Measurements from ENCODE around the gene ERI3. TPM values are rescaled to one million over a fixed set of nuclear protein-coding genes. Genes with fewer than 3 reads are reported as not detected.

The ERI3 gene, protein sequence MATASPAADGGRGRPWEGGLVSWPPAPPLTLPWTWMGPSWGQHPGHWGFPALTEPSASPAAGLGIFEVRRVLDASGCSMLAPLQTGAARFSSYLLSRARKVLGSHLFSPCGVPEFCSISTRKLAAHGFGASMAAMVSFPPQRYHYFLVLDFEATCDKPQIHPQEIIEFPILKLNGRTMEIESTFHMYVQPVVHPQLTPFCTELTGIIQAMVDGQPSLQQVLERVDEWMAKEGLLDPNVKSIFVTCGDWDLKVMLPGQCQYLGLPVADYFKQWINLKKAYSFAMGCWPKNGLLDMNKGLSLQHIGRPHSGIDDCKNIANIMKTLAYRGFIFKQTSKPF
- 36.2 and 37.9 TPM in 2 replicates for total RNA-seq

DNA sequence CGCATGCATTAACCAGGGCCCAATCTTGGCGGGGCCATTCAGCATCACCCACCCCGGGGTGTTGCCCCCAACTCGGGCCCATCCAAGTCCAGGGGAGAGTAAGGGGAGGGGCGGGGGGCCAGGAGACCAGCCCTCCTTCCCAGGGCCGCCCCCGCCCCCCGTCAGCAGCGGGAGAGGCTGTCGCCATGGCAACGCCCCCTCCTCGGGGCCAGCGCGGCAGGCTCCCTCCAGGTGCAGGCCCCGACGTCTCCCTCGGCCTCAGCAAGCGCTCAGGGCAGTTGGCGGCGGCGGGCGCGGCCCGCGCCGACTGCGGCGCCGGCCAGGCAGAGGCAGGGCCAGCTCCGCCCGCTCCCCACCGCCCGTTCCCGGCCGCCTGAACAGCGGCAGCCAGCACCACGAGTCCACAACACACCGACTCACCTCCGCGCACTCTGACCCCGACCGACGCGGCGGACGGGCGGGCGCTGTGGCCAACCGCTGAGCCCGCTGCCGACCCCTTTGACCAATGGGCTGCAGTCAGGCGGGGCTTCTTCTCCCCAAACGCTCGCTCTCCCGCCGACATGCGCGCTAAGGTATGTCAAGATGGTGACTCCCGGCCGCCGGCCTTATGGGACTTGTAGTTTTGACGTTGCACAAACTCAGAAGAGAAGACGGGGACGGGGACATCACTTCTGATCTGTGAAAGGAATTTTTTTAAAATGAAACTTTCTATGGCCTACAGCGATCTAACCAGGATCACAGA is at the start of gene ERI3:
TSS of gene ERI3 (minus strand) at position 418 of the 742 bp plus-strand sequence. CDS start at position 187, 231 bp downstream.
- peak within 1 kb of the TSS; percentile 90 for H3K4me3 Mint-ChIP-seq
- no peaks in the 10 kb centered on the region for H3K9me3 Mint-ChIP-seq
- H3K27me3 Mint-ChIP-seq: no peaks in the 10 kb centered on the region
- peak; percentile 91 for DNase-seq
- ATAC-seq (ENCODE audit: low read depth): peak; percentile 99
- intact Hi-C loops (cut with micrococcal nuclease): loop anchor here (1.0 to 2.0 kb wide), 3 partner anchors 50 to 276 kb away; partner anchors contain the start of genes DMAP1 and RNF220
- peak within 1 kb of the TSS; percentile 83 for H3K27ac Mint-ChIP-seq
- TF ChIP-seq, protein P1, sequence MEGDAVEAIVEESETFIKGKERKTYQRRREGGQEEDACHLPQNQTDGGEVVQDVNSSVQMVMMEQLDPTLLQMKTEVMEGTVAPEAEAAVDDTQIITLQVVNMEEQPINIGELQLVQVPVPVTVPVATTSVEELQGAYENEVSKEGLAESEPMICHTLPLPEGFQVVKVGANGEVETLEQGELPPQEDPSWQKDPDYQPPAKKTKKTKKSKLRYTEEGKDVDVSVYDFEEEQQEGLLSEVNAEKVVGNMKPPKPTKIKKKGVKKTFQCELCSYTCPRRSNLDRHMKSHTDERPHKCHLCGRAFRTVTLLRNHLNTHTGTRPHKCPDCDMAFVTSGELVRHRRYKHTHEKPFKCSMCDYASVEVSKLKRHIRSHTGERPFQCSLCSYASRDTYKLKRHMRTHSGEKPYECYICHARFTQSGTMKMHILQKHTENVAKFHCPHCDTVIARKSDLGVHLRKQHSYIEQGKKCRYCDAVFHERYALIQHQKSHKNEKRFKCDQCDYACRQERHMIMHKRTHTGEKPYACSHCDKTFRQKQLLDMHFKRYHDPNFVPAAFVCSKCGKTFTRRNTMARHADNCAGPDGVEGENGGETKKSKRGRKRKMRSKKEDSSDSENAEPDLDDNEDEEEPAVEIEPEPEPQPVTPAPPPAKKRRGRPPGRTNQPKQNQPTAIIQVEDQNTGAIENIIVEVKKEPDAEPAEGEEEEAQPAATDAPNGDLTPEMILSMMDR (IDR thresholded peaks at IDR 0.05): no peak
- H3K4me1 Mint-ChIP-seq: peaks cover 28% of the 10 kb centered on the region
- POLR2A ChIA-PET: interaction anchor here (0.8 to 1.3 kb wide), 2 partner anchors 19 to 277 kb away, joined by 5 read pairs; no protein-coding TSS in a partner anchor
- peaks cover 7% of the 10 kb centered on the region for H3K36me3 Mint-ChIP-seq (ENCODE audit: low read depth)
- CTCF ChIA-PET: no interaction called here

DNA sequence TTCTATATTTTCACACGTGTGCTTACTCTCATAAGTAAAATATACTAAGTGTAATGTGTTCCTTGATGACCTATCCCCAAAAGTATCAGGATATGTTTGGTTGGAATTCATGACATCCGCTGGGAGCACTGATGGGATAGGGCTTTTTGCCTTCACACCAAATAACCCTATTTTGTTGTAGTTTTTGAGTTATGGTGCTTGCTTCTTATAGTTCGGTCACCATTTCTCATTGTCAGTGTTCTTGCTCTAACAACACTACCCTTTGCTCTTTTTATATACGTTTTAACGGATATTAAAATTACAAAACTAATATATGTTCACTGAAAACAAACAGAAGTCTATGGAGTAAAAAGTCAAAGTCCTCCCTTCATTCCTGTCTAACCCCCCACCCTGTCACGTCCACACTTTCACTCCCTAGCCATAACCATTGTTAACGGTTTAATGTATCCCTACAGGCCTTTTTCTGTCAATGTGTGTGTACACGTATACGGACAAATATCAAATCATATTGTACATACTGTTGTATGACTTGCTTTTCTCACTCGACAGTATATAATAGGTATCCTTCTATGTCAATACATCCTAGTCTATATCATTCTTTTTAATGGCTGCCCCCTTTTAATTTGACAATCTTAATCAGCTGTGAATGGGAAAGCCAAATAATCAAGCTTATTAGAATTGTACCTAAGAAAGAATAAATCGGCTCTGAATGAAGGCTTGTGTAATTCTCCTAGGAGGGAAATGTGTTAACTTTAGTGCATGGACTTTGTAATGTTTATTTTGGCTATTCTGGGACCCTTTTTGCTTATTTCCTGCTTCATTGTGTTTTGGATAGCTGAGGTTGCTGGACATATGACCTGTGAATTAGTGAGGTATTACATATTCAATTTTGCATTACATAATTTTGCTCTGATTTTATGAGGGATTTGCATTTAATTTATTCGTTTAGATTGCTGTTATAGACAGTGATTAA is 46.5 kb upstream of the ERI3 start:
- Mint-ChIP-seq H3K4me1 (peaks cover 16% of the 10 kb centered on the region), H3K36me3 (ENCODE audit: low read depth) (no peaks in the 10 kb centered on the region), H3K9me3 (no peaks in the 10 kb centered on the region), H3K27ac (no peak overlapping the region), H3K4me3 (no peak overlapping the region), H3K27me3 (peaks cover 61% of the 10 kb centered on the region)
- TF ChIP-seq, protein P1 (IDR thresholded peaks at IDR 0.05): no peak
- ChIA-PET POLR2A (no interaction called here), CTCF (no interaction called here)
- ATAC-seq (ENCODE audit: low read depth) (no peak), DNase-seq (no peak)
- intact Hi-C loops (cut with micrococcal nuclease): no loop called here

DNA sequence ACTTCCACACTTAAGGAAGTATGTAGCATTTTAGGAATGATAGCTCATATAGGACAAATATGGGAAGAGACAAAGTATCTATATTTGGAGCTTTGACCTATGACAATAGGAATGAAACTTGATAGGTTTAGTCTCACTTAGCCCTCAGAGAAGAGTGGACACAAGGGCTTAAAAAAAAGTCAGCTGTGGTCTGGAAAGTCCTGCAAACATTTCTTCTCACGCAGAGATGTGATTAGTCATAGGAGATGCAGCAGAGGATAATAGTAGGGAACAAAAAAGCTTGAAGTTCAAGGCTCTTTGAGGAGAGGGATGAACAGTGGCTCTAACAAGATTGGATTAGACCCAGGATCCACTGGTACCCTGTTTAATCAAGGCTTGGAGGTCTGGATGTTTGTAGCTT is 35.2 kb upstream of the ERI3 start:
- no peak overlapping the region for H3K27ac Mint-ChIP-seq
- H3K4me1 Mint-ChIP-seq: no peaks in the 10 kb centered on the region
- H3K4me3 Mint-ChIP-seq: no peak overlapping the region
- H3K9me3 Mint-ChIP-seq: no peaks in the 10 kb centered on the region
- no peak for DNase-seq
- intact Hi-C loops (cut with micrococcal nuclease): no loop called here
- ChIA-PET CTCF (interaction anchor here (1.3 kb wide), 1 partner anchor 181 kb away, joined by 4 read pairs; no protein-coding TSS in a partner anchor), POLR2A (interaction anchor here (1.3 kb wide), 1 partner anchor 9 kb away, joined by 3 read pairs; no protein-coding TSS in a partner anchor)
- no peaks in the 10 kb centered on the region for H3K36me3 Mint-ChIP-seq (ENCODE audit: low read depth)
- ATAC-seq (ENCODE audit: low read depth): no peak
- TF ChIP-seq, protein P1 (IDR thresholded peaks at IDR 0.05): no peak
- H3K27me3 Mint-ChIP-seq: peaks cover 12% of the 10 kb centered on the region

DNA sequence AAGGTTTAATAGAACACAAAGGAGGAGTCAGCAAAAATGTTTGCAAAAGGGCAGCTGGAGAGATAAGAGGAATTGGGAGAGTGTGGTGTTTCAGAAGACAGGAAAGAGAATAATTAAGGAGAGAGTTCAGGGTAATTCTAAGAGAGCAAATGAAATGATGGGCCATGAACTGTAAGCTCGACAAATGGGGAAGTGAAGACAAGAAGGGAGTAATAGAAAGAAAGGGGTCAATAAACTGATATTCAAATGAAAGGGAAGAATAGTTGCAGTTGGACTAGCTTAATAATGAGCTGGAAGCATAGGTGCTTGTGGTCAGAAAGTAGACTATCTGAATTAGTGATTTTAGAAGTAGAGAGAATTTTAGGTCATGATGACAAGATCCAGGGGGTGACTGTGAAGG is 34.4 kb upstream of the ERI3 start:
- no peak for DNase-seq
- ChIA-PET POLR2A (no interaction called here), CTCF (interaction anchor here (1.3 kb wide), 1 partner anchor 182 kb away, joined by 4 read pairs; no protein-coding TSS in a partner anchor)
- Mint-ChIP-seq H3K27me3 (peaks cover 9% of the 10 kb centered on the region), H3K4me3 (no peak overlapping the region), H3K36me3 (ENCODE audit: low read depth) (no peaks in the 10 kb centered on the region), H3K27ac (no peak overlapping the region), H3K4me1 (no peaks in the 10 kb centered on the region), H3K9me3 (no peaks in the 10 kb centered on the region)
- ATAC-seq (ENCODE audit: low read depth): no peak
- TF ChIP-seq, protein P1 (IDR thresholded peaks at IDR 0.05): no peak
- intact Hi-C loops (cut with micrococcal nuclease): no loop called here
